Trophoblast cell (in vitro differentiated cells and primary cell): ENCODE results near the gene METTL9.

Experiments used
- DNase-seq, 2 donors: peaks; one replicate each; pipeline ENCODE4 v3.0.0-alpha.2; 2016
- H2AFZ ChIP-seq: 2 replicates; pipeline ENCODE4 v1.6.1; 2013; ENCODE audit warnings: low read length, moderate library complexity, mild to moderate bottlenecking; ENCODE audit not compliant: insufficient read depth, poor library complexity
- H2AK5ac ChIP-seq: 2 replicates; pipeline ENCODE4 v1.6.1; 2013; ENCODE audit warnings: mild to moderate bottlenecking, low read length
- H2BK120ac ChIP-seq: 2 replicates; pipeline ENCODE4 v1.6.1; 2013; ENCODE audit warnings: low read length, mild to moderate bottlenecking, moderate library complexity; ENCODE audit not compliant: insufficient read depth, poor library complexity
- H2BK12ac ChIP-seq: 2 replicates; pipeline ENCODE4 v1.6.1; 2013; ENCODE audit warnings: mild to moderate bottlenecking, low read length, moderate library complexity
- H2BK5ac ChIP-seq: 2 replicates; pipeline ENCODE4 v1.6.1; 2013; ENCODE audit warnings: low read length, low read depth, moderate library complexity, mild to moderate bottlenecking; ENCODE audit not compliant: poor library complexity
- H3K14ac ChIP-seq: 2 replicates; pipeline ENCODE4 v1.6.1; 2013; ENCODE audit warnings: mild to moderate bottlenecking, low read length
- H3K18ac ChIP-seq: 2 replicates; pipeline ENCODE4 v1.6.1; 2013; ENCODE audit warnings: mild to moderate bottlenecking, low read length
- H3K23ac ChIP-seq: 2 replicates; pipeline ENCODE4 v1.6.1; 2013; ENCODE audit warnings: low read length
- H3K27ac ChIP-seq: 2 replicates; pipeline ENCODE4 v1.5.1; 2013; ENCODE audit warnings: low read depth, mild to moderate bottlenecking, inconsistent platforms, low read length, moderate library complexity
- H3K27me3 ChIP-seq: 2 replicates; pipeline ENCODE4 v1.6.1; 2013; ENCODE audit warnings: inconsistent platforms, mild to moderate bottlenecking, low read length, moderate library complexity; ENCODE audit not compliant: insufficient read depth
- H3K36me3 ChIP-seq, 2 experiments: 1 replicate in 1 of 2; 2 replicates in 1 of 2; pipeline ENCODE4 v1.6.1; 2013; ENCODE audit warnings: low read length in 2 of 2, mild to moderate bottlenecking in 2 of 2, moderate library complexity in 1 of 2; ENCODE audit not compliant: insufficient read depth in 2 of 2, control insufficient read depth in 1 of 2
- H3K4ac ChIP-seq: 2 replicates; pipeline ENCODE4 v1.6.1; 2013; ENCODE audit warnings: low read depth, mild to moderate bottlenecking, low read length, moderate library complexity
- H3K4me1 ChIP-seq, 2 experiments: 1 replicate in 1 of 2; 2 replicates in 1 of 2; pipeline ENCODE4 v1.6.1; 2013; ENCODE audit warnings: low read length in 2 of 2, mild to moderate bottlenecking in 2 of 2, moderate library complexity in 1 of 2; ENCODE audit not compliant: insufficient read depth in 2 of 2, control insufficient read depth in 1 of 2
- H3K4me2 ChIP-seq: 2 replicates; pipeline ENCODE4 v1.6.1; 2013; ENCODE audit warnings: inconsistent platforms, mild to moderate bottlenecking, low read length, moderate library complexity
- H3K4me3 ChIP-seq: 2 replicates; pipeline ENCODE4 v1.5.1; 2013; ENCODE audit warnings: mild to moderate bottlenecking, low read depth, low read length, inconsistent platforms
- H3K79me1 ChIP-seq: one replicate; pipeline ENCODE4 v1.6.1; 2013; ENCODE audit warnings: low read length
- H3K79me2 ChIP-seq: 2 replicates; pipeline ENCODE4 v1.6.1; 2013; ENCODE audit warnings: low read length, mild to moderate bottlenecking; ENCODE audit not compliant: control insufficient read depth, insufficient read depth, poor library complexity
- H3K9ac ChIP-seq: 2 replicates; pipeline ENCODE4 v1.6.1; 2013; ENCODE audit warnings: mild to moderate bottlenecking, low read length
- H3K9me3 ChIP-seq: 2 replicates; pipeline ENCODE4 v1.6.1; 2013; ENCODE audit warnings: low read depth, mild to moderate bottlenecking, control low read depth, inconsistent platforms, low read length; ENCODE audit not compliant: insufficient read depth
- H4K12ac ChIP-seq: 2 replicates; pipeline ENCODE4 v1.6.1; 2013; ENCODE audit warnings: low read depth, mild to moderate bottlenecking, low read length, moderate library complexity
- H4K8ac ChIP-seq: 2 replicates; pipeline ENCODE4 v1.6.1; 2013; ENCODE audit warnings: low read depth, mild to moderate bottlenecking, low read length, moderate library complexity
- H4K91ac ChIP-seq: one replicate; pipeline ENCODE4 v1.6.1; 2013; ENCODE audit warnings: low read depth, mild to moderate bottlenecking, low read length, moderate library complexity
- WGBS: extraction: QIAGEN DNeasy Blood & Tissue Kit; methylation state at CpG from one replicate; pipeline ENCODE4 v1.1.7; 2013; ENCODE audit warnings: missing lambda C conversion rate; ENCODE audit not compliant: insufficient read length, insufficient coverage; ENCODE audit errors: extremely low coverage; 5-methylcytosine and 5-hydroxymethylcytosine counted together

Gene METTL9

DNA sequence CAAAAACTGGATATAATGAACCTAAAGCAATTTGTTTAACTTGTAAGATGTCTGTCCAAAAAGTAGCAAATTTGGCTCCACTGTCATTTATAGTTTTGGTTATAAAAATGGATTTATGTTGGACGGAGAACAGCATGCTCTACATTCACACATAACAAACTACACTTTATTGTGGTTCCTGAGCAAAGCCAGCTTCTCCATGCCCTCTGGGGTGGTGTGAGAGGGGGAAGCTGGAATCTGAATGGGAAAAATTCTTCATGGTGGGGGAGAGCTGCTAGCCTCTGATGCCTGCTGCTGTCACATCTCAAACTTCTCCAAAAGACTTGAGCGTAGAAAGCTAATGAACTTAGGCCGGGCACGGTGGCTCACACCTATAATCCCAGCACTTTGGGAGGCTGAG is 9.8 kb upstream of the METTL9 start:
- DNase-seq = no peak
- Histone ChIP-seq H3K36me3 (no peaks in the 10 kb centered on the region), H3K79me1 (no peaks in the 10 kb centered on the region), H3K4me3 (no peak overlapping the region), H4K8ac (no peak overlapping the region), H4K91ac (no peak overlapping the region), H3K27me3 (no peaks in the 10 kb centered on the region), H3K23ac (no peak overlapping the region), H3K14ac (no peak overlapping the region), H2AFZ (no peak overlapping the region), H3K4me2 (no peak overlapping the region), H3K18ac (no peak overlapping the region), H3K9ac (no peak overlapping the region), H2BK5ac (no peak overlapping the region), H3K4me1 (no peaks in the 10 kb centered on the region), H2AK5ac (no peak overlapping the region), H2BK12ac (no peak overlapping the region), H3K27ac (no peak overlapping the region), H3K79me2 (no peaks in the 10 kb centered on the region), H3K4ac (no peak overlapping the region), H3K9me3 (no peaks in the 10 kb centered on the region), H2BK120ac (no peak overlapping the region), H4K12ac (no peak overlapping the region)
- WGBS = no CpG with 5 or more reads among the region's 4 CpGs

DNA sequence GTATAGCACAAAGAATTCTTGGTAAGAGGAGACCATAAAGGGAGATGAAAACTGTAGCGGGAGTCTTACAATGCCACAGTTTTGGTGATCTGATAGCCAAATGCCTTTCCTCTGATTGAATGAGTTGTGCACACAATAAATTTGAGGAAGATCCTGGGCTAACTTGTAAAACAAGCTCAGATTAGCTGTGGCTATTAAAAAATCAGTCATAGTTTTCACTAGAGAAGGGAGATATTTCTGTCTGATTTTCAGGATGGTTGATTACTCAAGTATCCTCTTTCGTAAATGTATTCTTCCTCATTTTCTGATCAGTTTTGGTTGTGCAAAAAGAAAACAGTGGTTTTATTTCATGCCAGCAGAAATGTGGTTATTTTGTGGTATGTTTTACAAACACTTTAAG is 9.1 kb upstream of the METTL9 start:
- H4K8ac ChIP-seq = no peak overlapping the region
- H3K14ac ChIP-seq = no peak overlapping the region
- no peak overlapping the region for H3K27ac ChIP-seq
- H3K23ac ChIP-seq = no peak overlapping the region
- no peak overlapping the region for H4K91ac ChIP-seq
- no CpG with 5 or more reads among the region's 2 CpGs for WGBS
- H2AK5ac ChIP-seq = no peak overlapping the region
- peak in 1 of 2 donors; percentile 40 for DNase-seq
- H4K12ac ChIP-seq = no peak overlapping the region
- no peak overlapping the region for H3K4ac ChIP-seq
- no peak overlapping the region for H3K18ac ChIP-seq
- H2BK12ac ChIP-seq = no peak overlapping the region
- H2BK5ac ChIP-seq = no peak overlapping the region
- H3K4me3 ChIP-seq = no peak overlapping the region
- no peaks in the 10 kb centered on the region for H3K79me2 ChIP-seq
- H3K4me2 ChIP-seq = no peak overlapping the region
- H3K4me1 ChIP-seq = no peaks in the 10 kb centered on the region
- H3K9me3 ChIP-seq = no peaks in the 10 kb centered on the region
- no peak overlapping the region for H2AFZ ChIP-seq
- no peaks in the 10 kb centered on the region for H3K36me3 ChIP-seq
- H3K79me1 ChIP-seq = no peaks in the 10 kb centered on the region
- no peak overlapping the region for H2BK120ac ChIP-seq
- H3K9ac ChIP-seq = no peak overlapping the region
- no peaks in the 10 kb centered on the region for H3K27me3 ChIP-seq

GRCh38 chr16:21590796-21591195 is 8.6 kb upstream of the METTL9 start:
- H2AFZ ChIP-seq = no peak overlapping the region
- H2AK5ac ChIP-seq = no peak overlapping the region
- H3K23ac ChIP-seq = no peak overlapping the region
- no peaks in the 10 kb centered on the region for H3K36me3 ChIP-seq
- no peaks in the 10 kb centered on the region for H3K79me1 ChIP-seq
- no peaks in the 10 kb centered on the region for H3K79me2 ChIP-seq
- H2BK12ac ChIP-seq = no peak overlapping the region
- WGBS = no CpG with 5 or more reads among the region's 2 CpGs
- H3K27me3 ChIP-seq = no peaks in the 10 kb centered on the region
- no peak overlapping the region for H3K9ac ChIP-seq
- H2BK120ac ChIP-seq = no peak overlapping the region
- no peak overlapping the region for H3K4ac ChIP-seq
- no peak overlapping the region for H3K14ac ChIP-seq
- no peaks in the 10 kb centered on the region for H3K9me3 ChIP-seq
- H3K4me1 ChIP-seq = no peaks in the 10 kb centered on the region
- H3K18ac ChIP-seq = no peak overlapping the region
- no peak overlapping the region for H3K4me2 ChIP-seq
- H2BK5ac ChIP-seq = no peak overlapping the region
- H4K8ac ChIP-seq = no peak overlapping the region
- DNase-seq = no peak
- H4K91ac ChIP-seq = no peak overlapping the region
- no peak overlapping the region for H3K4me3 ChIP-seq
- H4K12ac ChIP-seq = no peak overlapping the region
- no peak overlapping the region for H3K27ac ChIP-seq

DNA sequence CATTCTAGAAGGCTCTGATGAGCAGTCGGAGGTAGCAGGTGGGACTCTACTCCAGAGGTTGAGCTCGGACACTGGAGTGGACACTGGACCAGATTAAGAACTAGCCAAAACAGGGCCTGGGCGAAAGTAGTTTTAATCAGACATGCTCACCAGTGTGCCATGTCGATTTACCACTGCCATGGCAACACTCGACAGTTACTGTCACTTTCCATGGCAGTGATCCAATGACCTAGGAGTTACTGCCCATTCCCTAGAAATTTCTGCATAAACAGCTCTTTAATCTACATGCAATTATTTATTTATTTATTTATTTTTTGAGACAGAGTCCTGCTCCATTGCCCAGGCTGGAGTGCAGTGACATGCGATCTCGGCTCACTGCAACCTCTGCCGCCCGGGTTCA is 7.2 kb upstream of the METTL9 start:
- no peak overlapping the region for H3K4me3 ChIP-seq
- no peak overlapping the region for H4K91ac ChIP-seq
- no peak overlapping the region for H3K4ac ChIP-seq
- H2BK5ac ChIP-seq = no peak overlapping the region
- no peaks in the 10 kb centered on the region for H3K36me3 ChIP-seq
- H2AFZ ChIP-seq = no peak overlapping the region
- H4K12ac ChIP-seq = no peak overlapping the region
- no peak overlapping the region for H3K18ac ChIP-seq
- no peak overlapping the region for H3K27ac ChIP-seq
- H2BK120ac ChIP-seq = no peak overlapping the region
- no peak for DNase-seq
- no peak overlapping the region for H3K23ac ChIP-seq
- no peaks in the 10 kb centered on the region for H3K79me2 ChIP-seq
- no peak overlapping the region for H2BK12ac ChIP-seq
- H3K4me1 ChIP-seq = no peaks in the 10 kb centered on the region
- WGBS = no CpG with 5 or more reads among the region's 9 CpGs
- H3K9me3 ChIP-seq = no peaks in the 10 kb centered on the region
- H3K14ac ChIP-seq = no peak overlapping the region
- no peak overlapping the region for H3K9ac ChIP-seq
- H3K4me2 ChIP-seq = no peak overlapping the region
- no peak overlapping the region for H4K8ac ChIP-seq
- no peaks in the 10 kb centered on the region for H3K79me1 ChIP-seq
- H3K27me3 ChIP-seq = no peaks in the 10 kb centered on the region
- H2AK5ac ChIP-seq = no peak overlapping the region
